Sigmoid colon (tissue), 7 donors: ENCODE data around the gene CCNL2. TPM values are rescaled to one million over a fixed set of nuclear protein-coding genes. Genes with fewer than 3 reads are reported as not detected.
A peak's percentile ranks its signal among the peaks of the same experiment; 100 is the strongest.

Experiments used
- DNase-seq: peaks from one replicate; pipeline ENCODE4 v3.0.0-alpha.2; 2019
- H3K27ac ChIP-seq, 4 donors: fragments of 200-600 bp; sonication (generic); one replicate each; pipeline ENCODE4 v1.5.1; 2016 to 2019; ENCODE audit warnings: mild to moderate bottlenecking in 1 of 4
- H3K27me3 ChIP-seq, 3 donors: fragments of 200-600 bp; sonication (generic); one replicate each; pipeline ENCODE4 v1.5.1; 2019; ENCODE audit warnings: mild to moderate bottlenecking in 1 of 3
- H3K36me3 ChIP-seq, 4 donors: fragments of 200-600 bp; sonication (generic); one replicate each; pipeline ENCODE4 v1.5.1; 2016 to 2019
- H3K4me1 ChIP-seq, 4 donors: fragments of 200-600 bp; sonication (generic); one replicate each; pipeline ENCODE4 v1.5.1; 2017 to 2019
- H3K4me3 ChIP-seq, 4 donors: fragments of 200-600 bp; sonication (generic); one replicate each; pipeline ENCODE4 v1.5.1; 2017 to 2019; ENCODE audit warnings: mild to moderate bottlenecking in 2 of 4, moderate library complexity in 1 of 4
- H3K9me3 ChIP-seq, 4 donors: fragments of 200-600 bp in 3 of 4; sonication (generic) in 3 of 4; one replicate each; pipeline versions ENCODE4 v1.5.1 to v1.6.1; 2013 to 2019
- EP300 ChIP-seq, 4 donors: sonication (generic); formaldehyde crosslinking; IDR thresholded peaks; one replicate each; pipeline ENCODE4 v1.6.1; 2017; ENCODE audit warnings: antibody characterized with exemption in 4 of 4
- POLR2A ChIP-seq, 2 donors: fragments of 450-650 bp; IDR thresholded peaks; one replicate each; pipeline ENCODE4 v1.6.1; 2016; ENCODE audit warnings: antibody characterized with exemption in 2 of 2, mild to moderate bottlenecking in 2 of 2, moderate library complexity in 2 of 2
- POLR2AphosphoS5 ChIP-seq, 4 donors: sonication (generic); formaldehyde crosslinking; IDR thresholded peaks; one replicate each; pipeline ENCODE4 v1.6.1; 2017; ENCODE audit warnings: antibody characterized with exemption in 4 of 4
- WGBS, 2 donors: extraction: QIAGEN DNeasy Blood & Tissue Kit; methylation state at CpG; one replicate each; pipeline ENCODE4 v1.1.7; 2013; 5-methylcytosine and 5-hydroxymethylcytosine counted together
- intact Hi-C: fragments of 100-400 bp; cut with DNase I; formaldehyde crosslinking; loops from one replicate; pipeline ENCODE4 v1.15.1; 2023
- polyA plus RNA-seq, 3 donors: library from polyadenylated mRNA; stranded (reverse); fragments of 200-250 nt; gene quantifications; one replicate each; pipeline ENCODE4 v1.2.3, GENCODE V29; 2013
- total RNA-seq, 4 donors: library from RNA; depleted of rRNA; stranded (reverse); fragments of >200 nt; gene quantifications; one replicate each; pipeline ENCODE4 v1.1.0, GENCODE V29; 2016
- TF ChIP-seq, protein P1 (sequence below), 4 experiments: fragments of 450-650 bp in 3 of 4; fragments of 200-600 bp in 1 of 4; IDR thresholded peaks; one replicate each; pipeline ENCODE4 v1.5.1; 2016 to 2019; ENCODE audit warnings: antibody characterized with exemption in 4 of 4, mild to moderate bottlenecking in 3 of 4, moderate library complexity in 2 of 4
- donor health status: healthy with polysubstance abuse.
- donor health status: Bipolar disorder and iron deficiency.
- donor health status: healthy.

The CCNL2 gene
- total and polyA plus RNA-seq, 7 donors = 15.0 to 375 (median 139) TPM

DNA sequence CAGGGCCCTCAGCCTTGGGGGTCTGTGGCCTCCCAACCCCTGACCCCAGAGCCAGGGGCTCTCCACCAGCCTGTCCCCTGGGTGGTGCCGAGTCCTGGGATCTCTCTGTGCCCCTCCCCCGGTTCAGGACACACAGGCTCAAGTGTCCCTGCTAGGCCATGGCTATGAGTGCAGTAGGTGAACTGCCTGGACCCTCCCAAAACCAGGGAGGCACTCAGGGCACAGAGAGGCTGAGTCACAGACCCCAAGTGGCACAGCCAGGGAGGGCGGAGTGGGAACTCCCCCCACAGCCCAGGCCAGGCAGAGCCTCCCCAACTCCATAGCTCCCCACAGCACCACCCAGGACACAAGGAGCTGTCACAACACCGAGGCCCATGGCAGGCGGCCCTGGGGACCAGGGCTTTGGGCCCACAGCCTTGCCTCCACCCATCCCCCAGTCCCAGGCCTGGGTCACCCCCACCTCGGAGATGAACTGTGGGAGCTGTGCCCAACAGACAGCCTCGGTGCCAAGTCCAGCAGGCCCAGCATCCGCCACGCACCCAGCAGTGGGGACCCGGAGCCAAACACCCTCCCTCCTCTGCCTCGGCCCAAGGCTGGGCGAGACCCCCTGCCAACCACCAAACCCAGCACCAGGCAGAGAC, 53.2 kb downstream of the CCNL2 start:
- Histone ChIP-seq H3K27me3 (no peaks in the 10 kb centered on the region), H3K4me3 (no peak overlapping the region), H3K9me3 (no peaks in the 10 kb centered on the region), H3K36me3 (peaks cover 0 to 13% (median 9%) of the 10 kb centered on the region in 4 donors), H3K4me1 (peaks cover 0 to 45% (median 42%) of the 10 kb centered on the region in 4 donors), H3K27ac (peak overlapping the region in 3 of 4 donors; percentile 39 to 96 (median 71))
- no peak for DNase-seq
- WGBS, 2 donors = 79 to 84% methylated on average over 12 of the region's 12 CpGs
- intact Hi-C loops = no loop called here
- TF ChIP-seq EP300 (IDR thresholded peaks at IDR 0.05) (no peak), POLR2A (IDR thresholded peaks at IDR 0.05) (no peak), POLR2AphosphoS5 (IDR thresholded peaks at IDR 0.05) (no peak)
- TF ChIP-seq, protein P1, sequence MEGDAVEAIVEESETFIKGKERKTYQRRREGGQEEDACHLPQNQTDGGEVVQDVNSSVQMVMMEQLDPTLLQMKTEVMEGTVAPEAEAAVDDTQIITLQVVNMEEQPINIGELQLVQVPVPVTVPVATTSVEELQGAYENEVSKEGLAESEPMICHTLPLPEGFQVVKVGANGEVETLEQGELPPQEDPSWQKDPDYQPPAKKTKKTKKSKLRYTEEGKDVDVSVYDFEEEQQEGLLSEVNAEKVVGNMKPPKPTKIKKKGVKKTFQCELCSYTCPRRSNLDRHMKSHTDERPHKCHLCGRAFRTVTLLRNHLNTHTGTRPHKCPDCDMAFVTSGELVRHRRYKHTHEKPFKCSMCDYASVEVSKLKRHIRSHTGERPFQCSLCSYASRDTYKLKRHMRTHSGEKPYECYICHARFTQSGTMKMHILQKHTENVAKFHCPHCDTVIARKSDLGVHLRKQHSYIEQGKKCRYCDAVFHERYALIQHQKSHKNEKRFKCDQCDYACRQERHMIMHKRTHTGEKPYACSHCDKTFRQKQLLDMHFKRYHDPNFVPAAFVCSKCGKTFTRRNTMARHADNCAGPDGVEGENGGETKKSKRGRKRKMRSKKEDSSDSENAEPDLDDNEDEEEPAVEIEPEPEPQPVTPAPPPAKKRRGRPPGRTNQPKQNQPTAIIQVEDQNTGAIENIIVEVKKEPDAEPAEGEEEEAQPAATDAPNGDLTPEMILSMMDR (IDR thresholded peaks at IDR 0.05) = no peak

DNA sequence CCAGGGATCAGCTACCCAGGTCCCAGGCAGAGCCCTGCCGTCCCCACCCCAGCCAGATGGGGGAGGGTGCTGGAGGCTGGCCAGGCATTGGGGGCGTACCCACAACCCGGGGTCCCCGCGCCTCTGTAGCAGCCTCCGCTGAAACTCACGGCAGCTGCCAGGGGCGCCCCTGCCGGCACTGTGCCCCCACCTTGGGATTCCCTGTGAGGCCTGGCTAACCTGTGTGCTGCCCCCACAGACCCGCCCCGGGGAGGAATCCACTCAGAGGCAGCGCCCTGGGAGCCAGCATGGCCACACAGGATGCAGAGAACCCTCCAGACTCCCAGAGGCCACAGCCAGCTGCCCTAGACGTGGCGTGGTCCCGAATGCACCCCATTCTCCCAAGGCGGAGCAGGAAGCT, 53.8 kb downstream of the CCNL2 start:
- 69 to 82% methylated on average over 16 of the region's 16 CpGs for WGBS, 2 donors
- peaks cover 0 to 45% (median 42%) of the 10 kb centered on the region in 4 donors for H3K4me1 ChIP-seq
- no peaks in the 10 kb centered on the region for H3K27me3 ChIP-seq
- TF ChIP-seq POLR2AphosphoS5 (IDR thresholded peaks at IDR 0.05) (no peak), EP300 (IDR thresholded peaks at IDR 0.05) (no peak), POLR2A (IDR thresholded peaks at IDR 0.05) (no peak)
- TF ChIP-seq, protein P1 (IDR thresholded peaks at IDR 0.05) = no peak
- H3K36me3 ChIP-seq = peaks cover under 1 to 18% (median 12%) of the 10 kb centered on the region in 4 donors
- H3K4me3 ChIP-seq = no peak overlapping the region
- DNase-seq = no peak
- peak overlapping the region in 1 of 4 donors; percentile 8 for H3K27ac ChIP-seq
- no peaks in the 10 kb centered on the region for H3K9me3 ChIP-seq
- intact Hi-C loops = no loop called here

DNA sequence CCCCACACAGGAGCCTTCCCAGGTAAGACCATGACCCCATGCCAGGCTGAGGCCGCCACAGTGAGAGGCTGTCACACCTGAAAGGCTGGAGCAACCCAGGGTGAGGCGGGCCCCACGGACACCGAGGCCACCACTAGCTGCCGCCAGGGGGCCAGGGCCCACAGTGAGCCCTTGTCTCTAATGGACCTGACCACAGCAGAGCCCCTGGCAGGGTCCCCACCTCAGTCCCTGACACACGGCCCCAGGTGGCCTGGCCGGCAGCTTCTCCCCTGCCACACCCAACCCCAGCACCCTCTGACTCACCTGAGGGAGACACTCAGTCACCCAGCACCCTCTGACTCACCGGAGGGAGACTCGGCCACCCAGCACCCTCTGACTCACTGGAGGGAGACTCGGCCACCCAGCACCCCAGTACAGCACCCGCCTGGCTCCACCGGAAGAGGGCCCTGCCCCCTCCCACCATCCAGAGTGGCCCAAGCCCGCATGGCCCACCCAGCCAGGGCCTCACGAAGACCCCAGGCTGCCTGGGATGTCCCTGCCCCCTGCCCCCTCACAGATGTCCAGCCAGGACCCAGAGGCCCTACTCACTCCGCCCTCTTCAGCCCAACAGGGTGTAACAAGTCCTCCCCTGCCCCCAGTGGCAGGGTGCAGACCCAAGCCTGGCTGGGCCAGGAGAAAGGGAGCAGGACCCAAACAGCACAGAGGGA, 54.3 kb downstream of the CCNL2 start:
- intact Hi-C loops = no loop called here
- no peaks in the 10 kb centered on the region for H3K27me3 ChIP-seq

DNA sequence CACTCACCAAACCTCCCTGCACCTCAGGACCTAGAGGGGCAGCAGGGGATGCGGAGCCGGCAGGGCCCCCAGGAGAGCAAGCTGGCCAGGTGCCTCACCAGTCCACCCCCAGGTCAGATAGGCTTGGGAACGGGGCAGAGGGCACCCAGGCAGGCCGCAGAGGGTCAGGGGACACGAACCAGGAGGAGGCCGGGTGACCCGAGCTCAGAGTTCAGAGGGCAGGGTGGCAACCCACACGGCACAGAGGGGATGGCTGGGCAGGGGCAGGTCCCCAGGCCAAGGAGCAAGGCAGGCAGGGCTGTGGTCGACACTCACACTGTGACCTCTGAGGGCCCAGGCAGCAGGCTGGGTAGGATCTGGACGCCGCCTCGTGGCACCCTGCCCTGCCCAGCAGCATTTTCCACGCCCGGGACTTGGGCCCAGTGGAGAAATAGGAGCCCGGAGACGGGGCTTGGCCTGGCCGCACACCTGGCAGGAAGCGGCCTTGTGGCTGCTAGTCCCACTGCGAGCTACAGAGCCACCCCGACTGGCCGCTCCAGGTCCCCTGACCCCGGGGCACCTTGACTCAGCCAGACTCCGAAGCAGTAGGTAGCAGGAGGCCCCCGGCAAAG, 55.2 kb downstream of the CCNL2 start:
- intact Hi-C loops = no loop called here
- H3K4me3 ChIP-seq = no peak overlapping the region
- TF ChIP-seq POLR2AphosphoS5 (IDR thresholded peaks at IDR 0.05) = no peak
- TF ChIP-seq EP300 (IDR thresholded peaks at IDR 0.05) = no peak
- no peak for TF ChIP-seq POLR2A (IDR thresholded peaks at IDR 0.05)
- TF ChIP-seq, protein P1 (IDR thresholded peaks at IDR 0.05) = no peak
- no peaks in the 10 kb centered on the region for H3K9me3 ChIP-seq
- no peak for DNase-seq
- no peaks in the 10 kb centered on the region for H3K27me3 ChIP-seq
- WGBS, 2 donors = 81 to 89% methylated on average over 24 of the region's 24 CpGs
- H3K36me3 ChIP-seq = peaks cover 7 to 32% (median 22%) of the 10 kb centered on the region in 4 donors
- no peak overlapping the region for H3K27ac ChIP-seq
- H3K4me1 ChIP-seq = peaks cover 0 to 45% (median 42%) of the 10 kb centered on the region in 4 donors

More for the DNA sequence above, 54.3 kb downstream of the CCNL2 start:
- Histone ChIP-seq H3K9me3 (no peaks in the 10 kb centered on the region), H3K4me3 (no peak overlapping the region), H3K27ac (peak overlapping the region in 1 of 4 donors; percentile 8), H3K4me1 (peaks cover 0 to 45% (median 42%) of the 10 kb centered on the region in 4 donors), H3K36me3 (peaks cover 7 to 23% (median 15%) of the 10 kb centered on the region in 4 donors)
- TF ChIP-seq, protein P1 (IDR thresholded peaks at IDR 0.05) = peak in 1 of 4 experiments; percentile 33
- no peak for TF ChIP-seq POLR2AphosphoS5 (IDR thresholded peaks at IDR 0.05)
- 58 to 71% methylated on average over 15 of the region's 15 CpGs for WGBS, 2 donors
- no peak for DNase-seq
